ENCODE results near the gene ABTB2.

The ABTB2 gene

GRCh38 chr11:34314936-34315335, 42.9 kb downstream of the ABTB2 start:
- no peak for DNase-seq
- TF ChIP-seq CTCF (IDR thresholded peaks at IDR 0.05; ENCODE audit: low read depth, low read length, missing control alignments): no peak
- H3K4me3 ChIP-seq (ENCODE audit: low read depth, low read length): no peak overlapping the region
- no peak overlapping the region for H3K27ac ChIP-seq
- no peaks in the 10 kb centered on the region for H3K36me3 ChIP-seq (replicated peaks)
- in situ Hi-C loops (cut with HindIII; ENCODE audit: low pct_ligation_motif_present, low sequenced_read_pairs): no loop called here
- H3K27me3 ChIP-seq (replicated peaks): no peaks in the 10 kb centered on the region

- Histone ChIP-seq H3K4me3 (ENCODE audit: low read depth, low read length) (no peak overlapping the region), H3K27me3 (replicated peaks) (no peaks in the 10 kb centered on the region), H3K27ac (no peak overlapping the region), H3K36me3 (replicated peaks) (no peaks in the 10 kb centered on the region)
- DNase-seq: no peak
- in situ Hi-C loops (cut with HindIII; ENCODE audit: low pct_ligation_motif_present, low sequenced_read_pairs): no loop called here
- TF ChIP-seq CTCF (IDR thresholded peaks at IDR 0.05; ENCODE audit: low read depth, low read length, missing control alignments): no peak
These were observed 43.6 kb downstream of the ABTB2 start for GRCh38 chr11:34314176-34314575.

DNA sequence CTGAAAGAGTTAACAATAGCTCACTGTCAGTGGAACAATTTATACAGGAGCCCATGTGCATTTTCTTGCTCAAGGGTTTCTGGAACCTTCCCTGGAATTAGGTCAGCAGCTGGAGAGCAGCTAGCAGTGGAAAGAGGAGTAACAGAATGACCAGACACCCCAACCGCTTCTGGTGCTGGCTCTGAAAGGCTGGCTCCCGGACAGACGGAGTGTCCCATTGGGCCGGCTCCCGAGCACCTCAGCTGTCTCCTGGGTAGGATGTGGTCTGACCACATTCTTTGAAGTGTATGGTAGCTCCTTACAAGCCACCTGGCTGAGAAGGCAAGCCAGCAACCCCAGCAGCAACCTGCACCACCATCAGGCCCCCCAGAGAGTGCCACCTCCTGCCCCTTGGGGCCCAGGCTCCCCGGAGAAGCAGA, 44.7 kb downstream of the ABTB2 start:
- no peaks in the 10 kb centered on the region for H3K27me3 ChIP-seq (replicated peaks)
- H3K27ac ChIP-seq: no peak overlapping the region
- in situ Hi-C loops (cut with HindIII; ENCODE audit: low pct_ligation_motif_present, low sequenced_read_pairs): no loop called here

GRCh38 chr11:34311126-34311525, 46.7 kb downstream of the ABTB2 start:
- no peak for TF ChIP-seq CTCF (IDR thresholded peaks at IDR 0.05; ENCODE audit: low read depth, low read length, missing control alignments)
- no peak for DNase-seq
- H3K4me3 ChIP-seq (ENCODE audit: low read depth, low read length): no peak overlapping the region
- H3K27ac ChIP-seq: no peak overlapping the region
- in situ Hi-C loops (cut with HindIII; ENCODE audit: low pct_ligation_motif_present, low sequenced_read_pairs): no loop called here
- H3K36me3 ChIP-seq (replicated peaks): no peaks in the 10 kb centered on the region
- no peaks in the 10 kb centered on the region for H3K27me3 ChIP-seq (replicated peaks)

More for the DNA sequence above, 44.7 kb downstream of the ABTB2 start:
- Histone ChIP-seq H3K4me3 (ENCODE audit: low read depth, low read length) (no peak overlapping the region), H3K36me3 (replicated peaks) (no peaks in the 10 kb centered on the region)
- DNase-seq: no peak
- no peak for TF ChIP-seq CTCF (IDR thresholded peaks at IDR 0.05; ENCODE audit: low read depth, low read length, missing control alignments)

DNA sequence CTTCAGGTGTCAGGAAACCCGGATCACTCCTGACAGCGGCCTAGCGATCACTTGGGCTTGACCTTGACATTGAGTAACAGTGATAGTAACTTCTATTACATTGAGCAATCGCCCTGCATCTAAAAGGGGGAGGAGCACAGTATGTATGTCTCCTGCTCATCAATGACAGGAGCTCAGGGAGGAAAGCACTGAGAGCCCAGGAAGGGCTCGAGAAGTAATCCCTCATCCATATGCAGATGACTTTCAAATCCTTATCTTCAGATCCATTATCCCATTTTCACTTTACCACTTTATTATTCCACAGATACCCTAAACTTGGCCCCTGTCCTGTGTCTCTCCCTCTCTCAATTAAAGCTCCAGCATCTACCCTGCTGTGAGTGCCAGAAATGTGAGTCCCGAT, 47.8 kb downstream of the ABTB2 start:
- in situ Hi-C loops (cut with HindIII; ENCODE audit: low pct_ligation_motif_present, low sequenced_read_pairs): no loop called here
- no peak for DNase-seq
- Histone ChIP-seq H3K4me3 (ENCODE audit: low read depth, low read length) (no peak overlapping the region), H3K27me3 (replicated peaks) (no peaks in the 10 kb centered on the region), H3K27ac (no peak overlapping the region), H3K36me3 (replicated peaks) (no peaks in the 10 kb centered on the region)
- no peak for TF ChIP-seq CTCF (IDR thresholded peaks at IDR 0.05; ENCODE audit: low read depth, low read length, missing control alignments)

DNA sequence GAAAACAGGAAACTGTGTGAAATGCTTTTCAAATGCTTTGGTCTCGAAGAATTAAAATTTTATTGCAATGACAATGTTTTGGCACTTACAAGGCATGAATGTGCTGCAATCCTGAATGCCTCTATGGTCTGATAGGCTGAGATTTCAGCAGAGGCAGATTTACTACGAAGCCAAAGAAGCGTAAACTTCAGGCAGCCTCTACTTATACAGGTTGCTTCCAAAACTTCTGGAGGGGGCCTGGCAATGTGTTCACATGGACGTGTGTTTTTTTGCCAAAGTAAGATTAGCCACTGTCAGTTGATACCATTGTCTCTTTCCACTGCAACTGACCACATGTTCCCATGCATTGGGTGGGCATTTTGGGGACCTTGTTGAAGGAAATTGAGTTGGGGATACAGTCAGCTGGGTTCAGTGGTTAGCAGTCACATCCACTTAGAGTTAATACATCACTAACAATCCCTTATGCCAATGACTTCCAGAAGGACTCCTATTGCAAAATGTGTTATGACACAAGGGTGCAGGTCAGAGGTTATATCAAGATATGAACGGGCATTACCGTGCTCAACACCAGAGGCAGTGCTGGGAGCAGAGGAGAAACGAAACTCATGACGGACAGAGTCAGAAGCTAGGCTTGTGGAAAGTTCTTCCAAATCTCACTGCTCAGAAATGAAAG, 48.8 kb downstream of the ABTB2 start:
- Histone ChIP-seq H3K36me3 (replicated peaks) (no peaks in the 10 kb centered on the region), H3K27ac (no peak overlapping the region), H3K4me3 (ENCODE audit: low read depth, low read length) (no peak overlapping the region), H3K27me3 (replicated peaks) (no peaks in the 10 kb centered on the region)
- no peak for DNase-seq
- TF ChIP-seq CTCF (IDR thresholded peaks at IDR 0.05; ENCODE audit: low read depth, low read length, missing control alignments): no peak
- in situ Hi-C loops (cut with HindIII; ENCODE audit: low pct_ligation_motif_present, low sequenced_read_pairs): no loop called here

All from brain microvascular endothelial cell (primary cell).